Urinary bladder (tissue), 4 donors: ENCODE data around the gene AGPAT4. TPM values are rescaled to one million over a fixed set of nuclear protein-coding genes. Genes with fewer than 3 reads are reported as not detected.
"Not testable (repeated sequence)": the region's sequence is repeated elsewhere in the genome, so short reads cannot be mapped to it uniquely, and the experiment has no call there.

Experiments
- DNase-seq: peaks from one replicate; pipeline ENCODE4 v3.0.0-alpha.2; 2015; ENCODE audit errors: extremely low spot score
- H3K27ac ChIP-seq: one replicate; pipeline ENCODE4 v1.5.1; 2013; ENCODE audit warnings: low read depth, mild to moderate bottlenecking, moderate library complexity
- H3K36me3 ChIP-seq: one replicate; pipeline ENCODE4 v1.6.1; 2013; ENCODE audit warnings: mild to moderate bottlenecking, moderate library complexity; ENCODE audit not compliant: insufficient read depth
- H3K4me1 ChIP-seq: one replicate; pipeline ENCODE4 v1.6.1; 2013; ENCODE audit warnings: mild to moderate bottlenecking, moderate library complexity; ENCODE audit not compliant: insufficient read depth
- H3K4me3 ChIP-seq: one replicate; pipeline ENCODE4 v1.5.1; 2013; ENCODE audit warnings: low read depth, low read length
- WGBS: extraction: QIAGEN DNeasy Blood & Tissue Kit; methylation state at CpG from one replicate; pipeline ENCODE4 v1.1.7; 2013; 5-methylcytosine and 5-hydroxymethylcytosine counted together
- polyA plus RNA-seq: library from polyadenylated mRNA; stranded (reverse); fragments of 200-250 nt; gene quantifications from one replicate; pipeline ENCODE4 v1.2.3, GENCODE V29; 2013
- total RNA-seq: library from RNA; depleted of rRNA; stranded (reverse); fragments of >200 nt; gene quantifications from one replicate; pipeline ENCODE4 v1.2.3, GENCODE V29; 2014
- donor health status: healthy with polysubstance abuse.
- donor health status: healthy.

The AGPAT4 gene
- total and polyA plus RNA-seq, 2 donors: 4.5 to 26.4 TPM

DNA sequence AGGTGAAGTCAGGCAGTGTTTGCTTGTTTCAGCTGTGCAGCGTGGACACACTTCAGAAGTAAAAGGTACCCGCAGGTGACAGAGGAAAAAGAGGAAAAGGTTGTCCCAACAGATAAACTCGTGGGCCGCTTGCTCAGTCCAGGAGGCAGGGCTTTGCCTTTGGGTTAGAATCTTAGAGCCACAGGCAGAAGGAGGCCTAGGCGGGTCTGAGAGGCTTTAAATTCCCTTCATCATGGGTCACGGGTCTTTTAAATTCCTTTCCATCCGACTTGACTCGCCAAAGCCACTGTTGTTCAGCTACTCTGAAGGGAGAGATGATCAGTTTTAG, 48.2 kb downstream of the AGPAT4 start:
- no peaks in the 10 kb centered on the region for H3K36me3 ChIP-seq
- peaks cover 3% of the 10 kb centered on the region for H3K4me1 ChIP-seq
- 83% methylated on average over 8 of the region's 8 CpGs for WGBS
- DNase-seq: no peak
- H3K27ac ChIP-seq: no peak overlapping the region
- no peak overlapping the region for H3K4me3 ChIP-seq

DNA sequence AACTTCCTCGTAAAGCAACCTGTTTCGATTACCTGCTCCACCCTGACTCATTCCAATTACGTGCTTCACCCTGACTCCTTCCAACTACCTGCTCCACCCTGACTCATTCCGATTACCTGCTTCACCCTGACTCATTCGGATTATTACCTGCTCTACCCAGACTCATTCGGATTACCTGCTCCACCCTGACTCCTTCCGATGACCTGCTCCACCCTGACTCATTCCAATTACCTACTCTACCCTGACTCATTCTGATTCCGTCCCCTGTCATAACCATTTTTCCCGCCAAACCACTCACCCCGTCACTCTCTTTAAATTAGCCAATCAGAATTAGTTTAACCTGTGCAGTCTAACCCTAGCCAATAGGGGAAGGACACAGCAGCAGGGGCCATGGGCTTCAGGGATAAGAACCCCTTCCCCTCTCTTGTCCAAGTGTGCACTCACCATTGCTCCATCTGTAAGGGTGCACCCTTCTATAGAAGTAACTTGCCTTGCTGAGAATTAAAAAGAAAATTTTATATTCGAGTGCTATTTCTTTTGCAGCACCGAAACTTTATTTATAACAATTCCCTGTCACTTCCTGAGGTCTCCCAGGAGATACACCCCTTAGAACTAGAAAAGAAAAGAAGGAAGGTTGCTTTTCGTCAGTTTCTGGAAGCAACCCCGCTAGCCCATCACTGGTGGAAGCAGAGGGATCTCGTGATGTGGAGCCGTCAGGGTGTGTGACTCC, 48.7 kb downstream of the AGPAT4 start:
- DNase-seq, H3K4me1 ChIP-seq, H3K4me3 ChIP-seq, H3K36me3 ChIP-seq, H3K27ac ChIP-seq: not testable (repeated sequence)
- 95% methylated on average over 16 of the region's 16 CpGs for WGBS

DNA sequence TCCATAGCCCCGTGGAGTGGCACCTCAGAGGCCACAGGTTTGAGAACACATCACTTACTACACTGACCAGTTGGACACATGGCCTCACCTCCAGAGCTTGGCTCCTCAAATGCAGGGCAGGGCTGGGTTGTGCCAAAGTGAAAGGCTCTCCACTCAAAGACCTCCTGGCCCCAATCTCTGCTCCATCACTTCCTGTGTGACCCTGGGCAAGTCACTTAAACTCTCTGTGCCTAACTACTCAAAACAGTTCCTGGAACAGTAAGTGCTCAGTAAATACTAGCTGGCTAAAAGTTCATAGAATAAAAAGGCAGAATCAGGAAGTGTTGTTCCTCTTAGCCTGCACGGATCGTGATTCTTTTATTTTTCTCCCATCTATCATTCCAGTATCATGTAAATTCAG, 50.2 kb downstream of the AGPAT4 start:
- DNase-seq: no peak
- Histone ChIP-seq H3K36me3 (no peaks in the 10 kb centered on the region), H3K4me3 (no peak overlapping the region), H3K27ac (no peak overlapping the region), H3K4me1 (peaks cover 3% of the 10 kb centered on the region)
- 82% methylated on average over 3 of the region's 3 CpGs for WGBS

DNA sequence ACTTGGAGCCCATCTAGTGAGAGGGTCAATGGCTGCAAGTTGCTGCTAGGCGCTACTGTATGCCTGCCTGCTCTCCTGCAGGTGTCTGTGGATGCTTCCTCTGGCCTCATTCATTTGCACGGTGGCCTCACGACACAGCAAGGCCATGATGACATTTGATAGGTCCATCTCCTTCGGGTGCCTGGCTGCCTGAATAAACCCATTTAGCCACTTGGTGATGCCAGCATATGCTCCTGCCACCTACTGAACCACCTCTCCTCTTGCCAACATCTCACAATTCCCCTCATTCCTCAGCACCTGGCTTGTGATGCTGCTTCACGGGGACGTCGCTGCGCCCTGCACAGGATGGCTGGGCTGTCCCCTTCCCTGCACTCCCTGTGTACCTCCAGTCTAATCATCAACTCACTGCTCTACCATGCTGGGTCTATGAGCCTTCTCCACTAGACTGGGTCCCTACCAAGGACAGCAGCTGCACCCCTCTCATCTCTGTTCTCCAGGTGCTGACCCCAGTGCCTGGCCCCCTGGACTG, 51.1 kb downstream of the AGPAT4 start:
- H3K4me3 ChIP-seq: no peak overlapping the region
- DNase-seq: no peak
- 96% methylated on average over 8 of the region's 8 CpGs for WGBS
- no peak overlapping the region for H3K27ac ChIP-seq
- H3K36me3 ChIP-seq: no peaks in the 10 kb centered on the region
- H3K4me1 ChIP-seq: no peaks in the 10 kb centered on the region

DNA sequence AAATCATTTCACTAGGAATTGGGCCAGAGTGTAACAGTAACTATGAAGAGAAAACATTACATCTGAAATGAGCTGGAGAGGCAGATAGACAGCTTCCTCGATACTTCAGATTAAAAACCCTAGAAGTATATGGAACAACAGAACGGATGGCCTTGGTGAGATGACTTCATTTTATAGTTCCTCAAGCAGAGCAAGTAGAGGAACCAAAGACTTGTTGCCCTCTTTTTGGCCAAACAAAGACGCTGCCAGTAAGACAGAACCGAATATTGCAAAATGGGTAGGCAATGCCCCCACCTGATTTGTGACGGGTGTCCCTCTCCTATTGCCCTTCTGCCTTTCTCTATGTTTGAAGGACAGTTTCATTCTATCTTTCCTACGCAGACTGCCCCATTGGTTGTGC, 53.5 kb downstream of the AGPAT4 start:
- no peak for DNase-seq
- Histone ChIP-seq H3K4me3 (no peak overlapping the region), H3K27ac (no peak overlapping the region), H3K36me3 (no peaks in the 10 kb centered on the region), H3K4me1 (no peaks in the 10 kb centered on the region)
- 96% methylated on average over 6 of the region's 6 CpGs for WGBS

DNA sequence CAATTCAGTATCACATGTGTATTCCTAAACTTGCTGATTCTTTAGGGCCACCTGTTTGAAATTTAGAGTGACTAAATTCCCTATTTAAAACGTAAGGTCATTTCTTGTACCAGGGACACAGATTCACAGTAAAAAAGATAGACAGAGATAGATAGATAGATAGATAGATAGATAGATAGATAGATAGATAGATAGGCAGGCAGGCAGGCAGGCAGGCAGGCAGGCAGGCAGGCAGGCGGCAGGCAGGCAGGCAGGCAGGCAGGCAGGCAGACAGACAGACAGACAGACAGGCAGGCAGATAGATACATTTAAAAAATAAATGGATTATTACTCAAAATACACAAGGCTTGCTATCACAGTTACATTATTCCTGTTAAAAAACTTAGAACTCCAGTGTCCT, 54.2 kb downstream of the AGPAT4 start:
- no peak for DNase-seq
- Histone ChIP-seq H3K36me3 (no peaks in the 10 kb centered on the region), H3K4me3 (no peak overlapping the region), H3K4me1 (no peaks in the 10 kb centered on the region), H3K27ac (no peak overlapping the region)
- WGBS: 89% methylated on average over 2 of the region's 2 CpGs

DNA sequence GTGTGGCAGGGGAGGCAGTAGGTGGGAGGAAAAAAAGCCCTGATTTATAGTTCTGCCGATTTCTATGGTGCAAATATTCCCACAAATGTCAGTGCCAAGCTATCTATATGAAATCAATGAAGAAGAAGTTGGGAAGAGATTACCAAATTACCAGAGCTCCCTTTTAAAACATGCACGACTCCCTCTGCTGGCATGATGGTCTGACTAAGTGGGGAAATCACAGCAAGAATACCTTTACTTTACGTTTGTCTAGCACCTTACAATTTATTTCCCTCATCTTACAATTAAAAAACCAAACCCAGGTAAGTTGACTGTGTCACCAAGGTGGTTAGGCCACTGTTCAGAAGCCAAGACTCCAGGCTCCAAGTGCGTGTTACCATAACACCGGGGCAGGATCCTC, 55.6 kb downstream of the AGPAT4 start:
- no peak overlapping the region for H3K27ac ChIP-seq
- no peaks in the 10 kb centered on the region for H3K4me1 ChIP-seq
- no peak for DNase-seq
- H3K4me3 ChIP-seq: no peak overlapping the region
- H3K36me3 ChIP-seq: no peaks in the 10 kb centered on the region
- 94% methylated on average over 5 of the region's 5 CpGs for WGBS

DNA sequence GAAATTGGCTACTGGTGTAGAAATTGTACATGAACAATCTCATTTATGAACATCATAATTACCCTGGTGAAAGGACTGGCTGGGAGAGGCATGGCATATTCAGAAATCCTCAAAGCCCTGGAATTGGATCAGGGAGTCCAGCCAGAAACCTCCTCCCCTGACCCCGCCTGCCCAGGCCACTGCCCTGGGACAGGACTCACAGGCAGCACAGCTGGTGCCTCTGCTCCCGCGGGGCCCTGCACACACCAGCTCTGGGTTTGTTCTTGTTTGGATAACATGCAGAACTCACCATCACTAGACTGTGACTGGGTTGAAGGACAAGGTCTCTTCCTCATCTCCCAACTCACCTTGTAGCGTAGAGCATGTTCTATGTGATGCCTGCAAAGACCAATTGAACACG, 56.2 kb downstream of the AGPAT4 start:
- no peak for DNase-seq
- Histone ChIP-seq H3K4me3 (no peak overlapping the region), H3K27ac (no peak overlapping the region), H3K4me1 (no peaks in the 10 kb centered on the region), H3K36me3 (no peaks in the 10 kb centered on the region)
- WGBS: over 99% methylated on average over 5 of the region's 5 CpGs

DNA sequence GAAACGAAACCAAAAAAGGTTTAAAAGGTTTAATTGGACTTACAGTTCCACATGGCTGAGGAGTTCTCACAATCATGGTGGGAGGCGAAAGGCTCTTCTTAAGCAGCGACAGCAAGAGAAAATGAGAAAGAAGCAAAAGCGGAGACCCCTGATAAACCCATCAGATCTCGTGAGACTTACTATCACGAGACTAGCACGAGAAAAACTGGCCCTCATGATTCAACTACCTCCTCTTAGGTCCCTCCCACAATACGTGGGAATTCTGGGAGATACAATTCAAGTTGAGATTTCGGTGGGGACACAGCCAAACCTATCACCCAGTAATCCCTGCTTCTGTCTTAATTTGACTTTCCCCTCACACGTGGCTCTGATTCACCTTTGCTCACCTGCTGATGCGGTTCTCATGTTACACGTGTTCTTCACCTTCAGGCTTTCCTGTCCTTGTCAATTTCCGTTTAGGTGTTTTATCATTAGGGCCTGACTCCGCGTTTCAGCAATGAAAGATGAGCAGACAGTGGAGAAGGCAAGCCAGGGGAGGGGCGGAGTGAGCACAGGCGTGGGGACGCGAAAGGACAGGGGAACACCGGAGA, 57.1 kb downstream of the AGPAT4 start:
- H3K27ac ChIP-seq: no peak overlapping the region
- H3K4me3 ChIP-seq: no peak overlapping the region
- DNase-seq: no peak
- 98% methylated on average over 20 of the region's 20 CpGs for WGBS
- H3K36me3 ChIP-seq: no peaks in the 10 kb centered on the region
- no peaks in the 10 kb centered on the region for H3K4me1 ChIP-seq

DNA sequence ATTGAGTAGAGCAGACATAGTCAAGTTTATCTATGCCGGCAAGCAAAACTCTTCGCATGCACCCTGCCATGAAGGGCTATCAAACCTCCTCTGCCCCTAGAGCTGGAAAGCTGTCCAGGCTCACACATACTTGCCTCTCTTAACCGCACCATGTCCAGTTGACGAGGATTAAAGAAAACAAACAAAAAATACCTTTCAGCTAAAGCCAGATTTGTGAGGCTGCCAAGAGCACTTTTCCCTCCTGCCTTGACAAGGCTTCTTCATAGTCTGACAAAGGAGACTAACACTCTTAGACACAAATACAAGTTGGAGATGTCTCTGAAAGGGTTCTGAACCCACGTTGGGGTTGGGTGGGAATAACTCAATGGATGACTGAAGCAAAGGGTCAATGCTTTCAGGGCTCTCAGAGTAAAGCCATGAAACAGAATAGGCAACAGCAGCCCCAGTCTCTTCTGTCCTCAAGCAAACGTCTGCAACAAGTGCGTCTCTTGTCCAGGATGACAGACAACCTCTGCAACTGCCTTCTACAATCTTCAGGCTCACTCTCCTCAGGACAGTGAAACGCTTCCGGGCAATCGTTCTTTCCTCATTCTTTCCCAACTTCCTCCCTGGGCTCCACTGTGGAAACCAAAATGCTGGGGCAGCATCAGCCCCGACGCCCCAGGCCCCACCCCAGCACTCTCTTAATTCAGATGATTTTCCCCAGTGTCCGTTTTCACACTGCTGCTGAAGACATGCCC, 57.8 kb downstream of the AGPAT4 start:
- no peaks in the 10 kb centered on the region for H3K4me1 ChIP-seq
- no peak overlapping the region for H3K4me3 ChIP-seq
- WGBS: 88% methylated on average over 13 of the region's 13 CpGs
- H3K36me3 ChIP-seq: no peaks in the 10 kb centered on the region
- no peak for DNase-seq
- no peak overlapping the region for H3K27ac ChIP-seq

DNA sequence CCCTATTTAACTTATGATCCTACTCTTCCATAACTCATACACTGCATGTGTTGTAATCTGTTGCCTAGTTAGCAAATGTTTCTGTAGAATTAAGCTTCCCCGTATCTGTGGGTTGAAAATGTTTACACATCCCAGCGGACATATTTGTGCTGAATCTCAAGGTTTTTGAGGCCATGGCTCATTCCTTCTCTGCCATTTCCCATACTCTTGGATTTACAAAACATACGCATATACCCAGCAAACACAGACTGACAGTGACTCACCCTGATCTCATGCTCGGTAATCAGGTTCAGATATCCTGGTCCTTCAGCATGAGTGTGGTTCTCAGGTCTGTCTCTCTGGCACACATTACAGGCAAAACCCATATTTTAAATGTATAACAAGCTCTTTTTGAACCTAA, 58.7 kb downstream of the AGPAT4 start:
- Histone ChIP-seq H3K4me3 (no peak overlapping the region), H3K27ac (no peak overlapping the region), H3K36me3 (no peaks in the 10 kb centered on the region), H3K4me1 (no peaks in the 10 kb centered on the region)
- DNase-seq: no peak
- WGBS: 55% methylated on average over 4 of the region's 4 CpGs

DNA sequence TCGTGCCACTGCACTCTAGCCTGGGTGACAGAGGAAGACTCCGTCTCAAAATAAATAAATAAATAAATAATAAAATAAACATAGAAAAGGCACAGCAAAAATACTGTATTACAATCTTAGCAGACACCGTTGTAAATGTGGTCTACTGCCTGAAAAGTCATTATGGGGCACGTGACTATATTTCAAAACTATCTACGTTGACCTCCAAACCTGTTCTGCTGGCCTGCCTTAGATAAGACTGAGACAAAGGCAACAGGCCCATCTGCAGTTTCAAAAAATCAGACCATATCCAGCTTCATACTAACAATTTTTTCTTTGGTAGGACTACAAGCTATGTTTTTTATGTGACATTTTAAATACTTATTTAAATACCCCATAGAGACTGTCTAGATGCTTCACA, 59.1 kb downstream of the AGPAT4 start:
- no peak for DNase-seq
- H3K4me1 ChIP-seq: no peaks in the 10 kb centered on the region
- H3K27ac ChIP-seq: no peak overlapping the region
- 80% methylated on average over 5 of the region's 5 CpGs for WGBS
- H3K4me3 ChIP-seq: no peak overlapping the region
- no peaks in the 10 kb centered on the region for H3K36me3 ChIP-seq

DNA sequence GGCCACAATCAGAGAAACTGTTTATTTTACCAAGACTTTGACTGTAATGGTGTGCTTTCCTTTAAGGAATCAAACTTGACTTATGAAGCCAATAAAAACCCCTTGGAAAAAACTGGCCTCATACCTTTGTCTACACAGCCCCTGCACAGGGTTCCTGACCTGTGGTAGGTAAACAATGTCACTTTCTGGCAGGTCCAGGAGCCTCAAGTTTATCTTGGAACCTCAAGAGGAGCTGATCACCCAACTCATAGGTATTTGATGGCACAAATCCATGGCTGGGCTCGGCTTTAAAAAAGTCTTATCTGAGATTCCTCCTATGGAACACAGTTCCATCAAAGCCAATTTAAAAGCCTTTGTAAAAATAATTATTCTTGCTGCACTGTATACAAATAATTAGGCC, 61.0 kb downstream of the AGPAT4 start:
- 81% methylated on average over 1 of the region's 1 CpG for WGBS

More for the DNA sequence above, 61.0 kb downstream of the AGPAT4 start:
- H3K4me3 ChIP-seq: no peak overlapping the region
- DNase-seq: no peak
- H3K27ac ChIP-seq: no peak overlapping the region
- H3K36me3 ChIP-seq: no peaks in the 10 kb centered on the region
- no peaks in the 10 kb centered on the region for H3K4me1 ChIP-seq
